ENCODE data around the gene PTPRD. TPM values are rescaled to one million over a fixed set of nuclear protein-coding genes. Genes with fewer than 3 reads are reported as not detected.

PTPRD gene
- total RNA-seq, 1 experiment from 2014 or later = 32.5 TPM

DNA sequence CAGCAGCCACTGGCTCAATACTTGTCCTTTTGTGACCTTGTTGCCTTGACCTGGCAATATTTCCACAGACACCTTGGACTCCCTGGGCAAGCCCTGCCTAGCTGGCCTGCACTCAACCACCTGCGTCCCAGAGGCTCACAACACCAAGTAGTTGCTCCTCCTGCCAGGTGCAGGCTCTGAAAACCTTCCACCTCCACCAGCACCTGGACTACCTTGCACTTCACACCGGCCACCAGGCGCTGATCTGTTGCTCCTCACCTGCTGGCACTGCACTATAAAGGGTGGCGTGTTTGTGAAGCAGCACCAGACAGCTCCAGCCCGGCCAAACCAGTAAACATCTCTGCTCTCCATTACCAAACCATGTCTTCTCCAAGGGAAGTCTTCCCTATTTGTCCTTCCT is 997.7 kb downstream of the PTPRD start:
- H2BK20ac ChIP-seq (ENCODE audit: low read depth, low read length, poor library complexity, severe bottlenecking) = no peak overlapping the region
- no peaks in the 10 kb centered on the region for H3K79me1 ChIP-seq (ENCODE audit: insufficient read depth, low read depth, low read length, poor library complexity, severe bottlenecking)
- H2BK120ac ChIP-seq (ENCODE audit: low read depth, low read length, poor library complexity, severe bottlenecking) = no peak overlapping the region
- no peak overlapping the region for H3K4me3 Mint-ChIP-seq
- no peaks in the 10 kb centered on the region for H4K20me1 ChIP-seq (ENCODE audit: control insufficient read depth, insufficient read depth, insufficient read length)
- H2BK12ac ChIP-seq (ENCODE audit: insufficient read length, low read depth, low read length) = no peak overlapping the region
- H4K5ac ChIP-seq (ENCODE audit: insufficient read length, low read depth, low read length) = no peak overlapping the region
- H3K4me1 Mint-ChIP-seq = peaks cover 0 to 4% of the 10 kb centered on the region in 2 experiments; a peak in 2 of 4 replicates
- no peak overlapping the region for H2AK5ac ChIP-seq (ENCODE audit: insufficient read length, low read length)
- no peak overlapping the region for H3K4me2 ChIP-seq (ENCODE audit: insufficient read depth, insufficient read length, low read length)
- H4K91ac ChIP-seq (ENCODE audit: insufficient read length, low read depth, low read length) = no peak overlapping the region
- H3K9me3 ChIP-seq (ENCODE audit: control insufficient read depth, low read depth, low read length) = no peaks in the 10 kb centered on the region
- H3K9me3 Mint-ChIP-seq = no peaks in the 10 kb centered on the region; a peak in 1 of 5 replicates
- H2BK15ac ChIP-seq (ENCODE audit: low read depth, low read length) = no peak overlapping the region
- no peaks in the 10 kb centered on the region for H3K79me2 ChIP-seq (ENCODE audit: insufficient read depth, low read length)
- no CpG with 5 or more reads among the region's 5 CpGs for WGBS (ENCODE audit: extremely low coverage, insufficient read length, low lambda C conversion rate)
- H3K18ac ChIP-seq (ENCODE audit: insufficient read length, low read depth, low read length) = no peak overlapping the region
- no peaks in the 10 kb centered on the region for H3K4me1 ChIP-seq (ENCODE audit: insufficient read depth, low read length)
- H4K8ac ChIP-seq (replicated peaks; ENCODE audit: insufficient read length, low read depth, low read length) = no peak overlapping the region
- no peak for DNase-seq
- no peaks in the 10 kb centered on the region for H3K36me3 Mint-ChIP-seq (ENCODE audit: insufficient read depth in 1 of 3, low read depth in 3 of 3)
- H3K27me3 ChIP-seq (ENCODE audit: insufficient read depth, low read length) = no peaks in the 10 kb centered on the region
- H3K56ac ChIP-seq (ENCODE audit: insufficient read length, low read depth, low read length) = no peak overlapping the region
- TF ChIP-seq, protein P1, sequence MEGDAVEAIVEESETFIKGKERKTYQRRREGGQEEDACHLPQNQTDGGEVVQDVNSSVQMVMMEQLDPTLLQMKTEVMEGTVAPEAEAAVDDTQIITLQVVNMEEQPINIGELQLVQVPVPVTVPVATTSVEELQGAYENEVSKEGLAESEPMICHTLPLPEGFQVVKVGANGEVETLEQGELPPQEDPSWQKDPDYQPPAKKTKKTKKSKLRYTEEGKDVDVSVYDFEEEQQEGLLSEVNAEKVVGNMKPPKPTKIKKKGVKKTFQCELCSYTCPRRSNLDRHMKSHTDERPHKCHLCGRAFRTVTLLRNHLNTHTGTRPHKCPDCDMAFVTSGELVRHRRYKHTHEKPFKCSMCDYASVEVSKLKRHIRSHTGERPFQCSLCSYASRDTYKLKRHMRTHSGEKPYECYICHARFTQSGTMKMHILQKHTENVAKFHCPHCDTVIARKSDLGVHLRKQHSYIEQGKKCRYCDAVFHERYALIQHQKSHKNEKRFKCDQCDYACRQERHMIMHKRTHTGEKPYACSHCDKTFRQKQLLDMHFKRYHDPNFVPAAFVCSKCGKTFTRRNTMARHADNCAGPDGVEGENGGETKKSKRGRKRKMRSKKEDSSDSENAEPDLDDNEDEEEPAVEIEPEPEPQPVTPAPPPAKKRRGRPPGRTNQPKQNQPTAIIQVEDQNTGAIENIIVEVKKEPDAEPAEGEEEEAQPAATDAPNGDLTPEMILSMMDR (conservative IDR thresholded peaks at IDR 0.05) = no peak
- H3K14ac ChIP-seq (ENCODE audit: insufficient read depth, low read length) = no peak overlapping the region
- no peak overlapping the region for H2BK5ac ChIP-seq (ENCODE audit: insufficient read length, low read length)
- no peak overlapping the region for H3K23ac ChIP-seq (ENCODE audit: insufficient read length, low read depth, low read length)
- no peak overlapping the region; a peak in 1 of 7 replicates for H3K27ac Mint-ChIP-seq
- no peak overlapping the region for H3K27ac ChIP-seq (ENCODE audit: insufficient read length, low read depth, low read length)
- H3K9ac ChIP-seq (ENCODE audit: extremely low read depth, insufficient read length, low read length) = no peak overlapping the region
- H3K23me2 ChIP-seq (ENCODE audit: insufficient read length, low read depth, low read length, poor library complexity, severe bottlenecking) = no peaks in the 10 kb centered on the region
- no peak overlapping the region for H3T11ph ChIP-seq (ENCODE audit: low read length)
- no peaks in the 10 kb centered on the region for H3K27me3 Mint-ChIP-seq (ENCODE audit: low read depth)
- no peak overlapping the region for H3K4ac ChIP-seq (ENCODE audit: low read depth, low read length)
- no peak overlapping the region for H2AFZ ChIP-seq (ENCODE audit: low read length)

All from H9 (cell line).